ENCODE results near the gene TRAPPC14.

GRCh38 chr7:100137851-100138760 lies 20.4 kb downstream of the TRAPPC14 start:
- TF ChIP-seq, protein P1, sequence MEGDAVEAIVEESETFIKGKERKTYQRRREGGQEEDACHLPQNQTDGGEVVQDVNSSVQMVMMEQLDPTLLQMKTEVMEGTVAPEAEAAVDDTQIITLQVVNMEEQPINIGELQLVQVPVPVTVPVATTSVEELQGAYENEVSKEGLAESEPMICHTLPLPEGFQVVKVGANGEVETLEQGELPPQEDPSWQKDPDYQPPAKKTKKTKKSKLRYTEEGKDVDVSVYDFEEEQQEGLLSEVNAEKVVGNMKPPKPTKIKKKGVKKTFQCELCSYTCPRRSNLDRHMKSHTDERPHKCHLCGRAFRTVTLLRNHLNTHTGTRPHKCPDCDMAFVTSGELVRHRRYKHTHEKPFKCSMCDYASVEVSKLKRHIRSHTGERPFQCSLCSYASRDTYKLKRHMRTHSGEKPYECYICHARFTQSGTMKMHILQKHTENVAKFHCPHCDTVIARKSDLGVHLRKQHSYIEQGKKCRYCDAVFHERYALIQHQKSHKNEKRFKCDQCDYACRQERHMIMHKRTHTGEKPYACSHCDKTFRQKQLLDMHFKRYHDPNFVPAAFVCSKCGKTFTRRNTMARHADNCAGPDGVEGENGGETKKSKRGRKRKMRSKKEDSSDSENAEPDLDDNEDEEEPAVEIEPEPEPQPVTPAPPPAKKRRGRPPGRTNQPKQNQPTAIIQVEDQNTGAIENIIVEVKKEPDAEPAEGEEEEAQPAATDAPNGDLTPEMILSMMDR (IDR thresholded peaks at IDR 0.05): no peak
- no peak for TF ChIP-seq POLR2A (IDR thresholded peaks at IDR 0.05)
- TF ChIP-seq EP300 (IDR thresholded peaks at IDR 0.05): no peak
- TF ChIP-seq POLR2AphosphoS5 (IDR thresholded peaks at IDR 0.05): no peak
